GM12892 (cell line): ENCODE measurements around the gene CES5A.

Experiments used
- POLR2A ChIP-seq: IDR thresholded peaks from 2 replicates; pipeline ENCODE4 v1.6.1; 2011; ENCODE audit warnings: low read depth, low read length, control low read depth
- POLR2AphosphoS5 ChIP-seq: IDR thresholded peaks from 2 replicates; pipeline ENCODE4 v1.6.1; 2011; ENCODE audit warnings: low read depth, low read length, control low read depth
- TAF1 ChIP-seq: IDR thresholded peaks from 2 replicates; pipeline ENCODE4 v1.6.1; 2011; ENCODE audit warnings: low read depth, mild to moderate bottlenecking, control low read depth, low read length, borderline replicate concordance

GRCh38 chr16:55873122-55873521 is 2.1 kb downstream of the CES5A start:
- TF ChIP-seq POLR2AphosphoS5 (no peak), POLR2A (no peak), TAF1 (no peak)
